Hippocampal formation (tissue), 2 donors: ENCODE results near the gene FAM120B.
"Not testable (repeated sequence)": the region's sequence is repeated elsewhere in the genome, so short reads cannot be mapped to it uniquely, and the experiment has no call there.

Source experiments
- DNase-seq, 2 donors: peaks; one replicate each; lab custom pipeline; 2025; lab: John Stamatoyannopoulos, UW

The FAM120B gene

GRCh38 chr6:170306324-170307079 is at the start of gene FAM120B:
FAM120B (plus strand) TSS chr6:170306758; CDS start chr6:170317391, 10,633 bp downstream.
- DNase-seq: peak; percentile 89 to 98

- no peak for DNase-seq
Measured at GRCh38 chr6:170257376-170257775, 49.2 kb upstream of the FAM120B start.

- DNase-seq: no peak
Measured at GRCh38 chr6:170258407-170258806, 48.2 kb upstream of the FAM120B start.

GRCh38 chr6:170259278-170259677 is 47.3 kb upstream of the FAM120B start:
- no peak for DNase-seq

GRCh38 chr6:170260686-170261085 is 45.9 kb upstream of the FAM120B start:
- no peak for DNase-seq

GRCh38 chr6:170261643-170262488 is 44.7 kb upstream of the FAM120B start:
- no peak for DNase-seq

- DNase-seq: peak; percentile 51 to 61
Measured at GRCh38 chr6:170262489-170263088, 44.0 kb upstream of the FAM120B start.

GRCh38 chr6:170263410-170263809 is 43.1 kb upstream of the FAM120B start:
- no peak for DNase-seq

- DNase-seq: no peak
Measured at GRCh38 chr6:170264086-170264485, 42.5 kb upstream of the FAM120B start.

- DNase-seq: not testable (repeated sequence)
Measured at GRCh38 chr6:170264644-170265043, 41.9 kb upstream of the FAM120B start.

GRCh38 chr6:170265655-170266054 is 40.9 kb upstream of the FAM120B start:
- DNase-seq: peak; percentile 70 to 71

- peak; percentile 59 to 82 for DNase-seq
Measured at GRCh38 chr6:170266061-170266825, 40.3 kb upstream of the FAM120B start.

- no peak for DNase-seq
Measured at GRCh38 chr6:170267688-170268087, 38.9 kb upstream of the FAM120B start.

GRCh38 chr6:170268216-170269129 is 38.1 kb upstream of the FAM120B start:
- DNase-seq: no peak

GRCh38 chr6:170269151-170269845 is 37.3 kb upstream of the FAM120B start:
- DNase-seq: no peak

- no peak for DNase-seq
Measured at GRCh38 chr6:170269846-170270541, 36.6 kb upstream of the FAM120B start.

- no peak for DNase-seq
Measured at GRCh38 chr6:170270984-170271593, 35.5 kb upstream of the FAM120B start.

- DNase-seq: no peak
Measured at GRCh38 chr6:170271771-170272314, 34.7 kb upstream of the FAM120B start.
